HPDE6-E6E7 (cell line): Measurements from ENCODE around the gene KDM5B.
A peak's percentile ranks its signal among the peaks of the same experiment; 100 is the strongest.
"Not testable (repeated sequence)": the region's sequence is repeated elsewhere in the genome, so short reads cannot be mapped to it uniquely, and the experiment has no call there.

ENCODE experiments used
- DNase-seq: peaks from one replicate; pipeline ENCODE4 v3.0.0; 2011; ENCODE audit warnings: missing footprints; ENCODE audit errors: extremely low spot score

Gene KDM5B

DNA sequence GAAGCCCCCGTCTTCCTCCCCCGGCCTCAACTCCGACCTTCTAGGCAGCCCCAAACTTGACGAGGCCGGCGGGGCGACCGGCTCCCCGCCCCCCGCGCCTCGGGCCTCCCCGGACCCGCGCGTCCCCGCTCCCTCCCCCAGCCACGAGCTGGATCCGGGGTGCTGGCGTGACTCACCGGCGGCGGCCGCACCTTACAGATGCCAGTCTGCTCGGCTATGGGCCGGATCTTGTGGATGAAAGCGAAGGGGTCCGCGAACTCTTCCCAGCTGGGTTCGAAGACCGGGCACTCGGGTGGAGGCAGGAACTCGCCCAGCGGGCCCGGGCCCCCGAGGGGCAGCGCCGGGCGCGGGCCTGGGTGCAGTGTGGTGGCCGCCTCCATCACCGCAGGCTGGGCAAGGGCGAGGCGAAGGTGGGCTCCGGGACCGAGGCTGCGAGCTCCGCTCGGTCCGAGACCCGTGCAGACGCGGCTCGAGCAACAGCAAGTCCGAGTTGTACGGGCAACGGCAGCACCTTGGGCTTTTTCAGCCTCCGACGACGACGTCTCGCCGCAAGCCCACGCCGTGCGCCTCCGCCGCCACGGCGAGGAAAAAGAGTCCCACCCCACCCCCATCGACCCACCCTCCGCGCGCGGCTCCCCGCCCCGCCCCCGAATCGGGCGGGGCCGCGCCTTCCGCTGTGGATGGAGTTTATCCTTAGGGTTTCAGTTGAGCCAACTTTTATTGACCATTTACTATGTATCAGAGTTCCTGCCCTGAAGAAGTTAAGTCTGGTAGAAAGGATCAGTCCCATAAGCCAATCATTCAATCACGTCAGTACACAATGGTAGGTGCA lies at the start of gene KDM5B:
Gene KDM5B (minus strand): TSS at position 496 of the 832 bp plus-strand sequence. CDS start 116 bp downstream, at position 380.
- peak; percentile 75 for DNase-seq

DNA sequence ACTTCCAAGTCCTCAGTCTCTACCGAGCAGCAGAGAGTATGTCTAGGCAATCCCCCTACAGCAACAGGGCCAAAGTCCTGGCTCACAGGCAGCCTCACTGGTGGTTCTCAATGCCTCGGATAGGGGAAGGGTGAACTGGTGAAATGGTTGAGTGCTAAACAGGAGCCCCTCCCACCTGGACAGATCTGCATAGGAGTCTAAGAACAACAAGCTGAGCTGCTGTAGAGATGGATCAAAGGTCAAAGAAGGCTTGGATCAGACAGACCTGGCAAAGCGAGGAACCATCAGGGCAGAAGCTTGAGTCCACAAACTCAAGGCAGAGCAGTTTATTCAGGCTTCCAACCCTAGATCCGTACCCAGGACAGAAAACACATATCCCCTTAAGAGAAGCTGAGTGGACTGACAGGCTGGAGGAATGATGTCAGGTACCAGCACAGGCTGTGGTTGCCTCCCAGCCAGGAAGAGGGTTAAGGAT lies 49.0 kb upstream of the KDM5B start:
- DNase-seq: no peak

DNA sequence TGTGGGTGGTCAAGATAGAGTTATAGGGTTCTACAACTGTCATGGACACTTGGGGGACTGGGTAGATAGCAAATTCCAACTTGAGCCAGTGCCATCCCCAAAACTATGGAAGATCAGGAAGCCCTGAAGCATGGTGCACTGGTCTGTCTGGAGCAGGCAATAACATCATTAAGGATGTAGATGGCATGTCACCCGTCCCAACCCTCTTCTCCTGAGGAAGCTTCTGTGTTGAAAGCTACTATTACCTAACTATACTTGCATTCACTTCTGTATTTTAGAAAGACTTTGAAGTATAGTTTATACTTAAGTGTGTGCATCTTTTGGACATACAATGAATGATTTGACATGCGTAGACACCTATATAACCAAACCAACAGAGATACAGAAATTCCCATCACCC lies 47.8 kb upstream of the KDM5B start:
- no peak for DNase-seq

DNA sequence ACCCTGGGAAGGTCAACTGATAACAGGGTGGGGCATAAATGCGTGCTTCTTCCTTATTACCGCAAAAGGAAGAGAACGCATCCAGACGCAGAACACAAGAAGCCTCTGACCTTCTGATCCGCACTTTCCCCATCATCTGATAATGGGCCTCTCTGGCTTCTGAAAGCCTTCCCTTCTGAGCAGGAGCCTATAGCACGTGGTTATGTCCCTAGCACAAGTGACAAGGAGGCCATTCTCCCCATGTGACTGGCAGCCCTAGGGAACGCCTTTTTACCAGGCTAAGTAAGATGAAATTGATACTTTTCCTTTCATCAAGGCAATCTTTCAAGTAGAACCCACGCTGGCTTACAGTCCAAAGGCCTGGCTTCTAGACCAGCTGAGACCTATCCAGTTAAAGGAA lies 46.6 kb upstream of the KDM5B start:
- DNase-seq: no peak

DNA sequence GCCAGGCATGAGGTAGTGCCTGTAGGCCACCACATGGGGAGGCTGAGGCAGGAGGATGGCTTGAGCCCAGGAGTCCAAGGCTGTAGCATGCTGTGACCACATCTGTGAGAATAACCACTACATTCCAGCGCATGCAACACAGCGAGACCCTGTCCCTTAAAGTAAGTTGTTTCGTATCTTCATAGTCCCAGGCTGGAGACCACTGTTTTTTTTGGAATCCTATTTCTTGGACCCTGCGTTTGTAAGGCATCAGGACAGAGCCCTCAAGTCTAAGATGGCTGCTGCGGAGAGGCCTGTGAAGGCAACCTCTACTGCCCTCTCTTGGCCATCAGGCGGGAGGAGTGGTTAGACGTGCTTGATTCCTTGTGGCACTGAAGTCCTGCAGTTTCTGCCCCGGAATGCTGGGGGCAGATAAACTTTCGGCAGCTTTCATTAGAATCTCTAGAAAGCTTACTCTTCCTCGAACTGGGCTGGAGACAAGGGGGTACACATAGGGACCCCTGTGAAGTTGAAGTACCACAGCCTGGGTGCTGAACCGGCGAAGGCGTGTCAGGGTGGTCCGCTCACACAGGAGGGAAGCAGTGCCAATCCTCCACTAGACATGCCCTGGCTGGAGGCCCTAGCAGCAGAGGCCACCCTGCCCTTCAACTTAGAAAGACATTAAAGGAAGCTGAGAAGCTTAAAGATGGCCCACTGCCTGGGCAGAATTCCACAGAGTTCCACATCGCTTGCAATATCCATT lies 44.1 kb upstream of the KDM5B start:
- DNase-seq: peak; percentile 70

DNA sequence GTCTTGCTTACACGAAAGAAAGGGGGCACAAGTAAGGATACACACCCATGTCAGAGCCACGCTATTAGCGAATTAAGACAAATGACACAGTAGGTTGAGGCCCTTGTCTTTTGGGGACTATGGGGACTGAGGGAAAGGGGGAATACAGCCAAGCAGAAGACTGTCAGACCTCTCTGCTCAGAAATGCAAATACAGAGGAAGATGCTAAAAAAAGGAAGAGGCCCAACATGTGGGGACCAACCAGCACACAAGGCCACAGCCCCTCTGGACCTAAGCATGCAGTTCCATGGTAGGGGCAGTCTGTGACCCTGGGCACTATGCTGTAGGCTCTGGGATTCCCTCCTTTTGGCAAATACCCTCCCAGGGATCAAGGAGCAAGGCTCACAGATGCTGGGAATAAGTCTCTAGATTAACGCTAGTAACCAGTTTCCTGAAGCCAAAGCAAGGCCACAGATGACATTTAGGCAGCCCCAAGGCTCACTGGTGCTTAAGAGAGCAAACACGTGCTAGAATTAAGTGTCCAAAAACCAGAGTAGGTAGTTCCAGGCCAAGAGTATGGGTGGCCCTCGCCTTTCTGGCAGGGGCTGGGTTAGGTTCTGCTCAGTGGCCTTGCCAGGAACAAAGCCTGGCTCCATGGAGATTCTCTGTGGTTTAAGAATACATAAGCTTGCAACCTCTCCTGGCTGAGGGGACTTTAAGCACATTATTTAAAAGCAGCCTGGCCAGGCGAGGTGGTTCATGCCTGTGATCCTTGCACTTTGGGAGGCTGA lies 42.6 kb upstream of the KDM5B start:
- no peak for DNase-seq

DNA sequence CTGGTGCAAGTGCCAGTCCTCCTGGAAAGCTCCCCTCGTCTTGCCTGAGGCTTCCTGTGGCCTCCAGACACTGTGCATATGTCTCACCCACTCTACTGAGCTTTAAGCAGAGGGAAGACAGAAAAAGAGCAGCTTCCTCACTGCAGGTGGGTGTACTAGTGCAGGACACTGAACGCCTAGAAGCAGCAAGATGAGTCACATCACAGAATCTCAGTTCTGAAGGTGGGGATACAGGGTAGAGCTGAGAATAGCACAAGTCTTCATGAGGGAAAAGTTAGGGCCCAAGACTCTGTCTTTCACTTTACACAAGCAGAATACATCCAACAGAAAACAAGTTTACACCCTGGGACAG lies 39.9 kb upstream of the KDM5B start:
- no peak for DNase-seq

DNA sequence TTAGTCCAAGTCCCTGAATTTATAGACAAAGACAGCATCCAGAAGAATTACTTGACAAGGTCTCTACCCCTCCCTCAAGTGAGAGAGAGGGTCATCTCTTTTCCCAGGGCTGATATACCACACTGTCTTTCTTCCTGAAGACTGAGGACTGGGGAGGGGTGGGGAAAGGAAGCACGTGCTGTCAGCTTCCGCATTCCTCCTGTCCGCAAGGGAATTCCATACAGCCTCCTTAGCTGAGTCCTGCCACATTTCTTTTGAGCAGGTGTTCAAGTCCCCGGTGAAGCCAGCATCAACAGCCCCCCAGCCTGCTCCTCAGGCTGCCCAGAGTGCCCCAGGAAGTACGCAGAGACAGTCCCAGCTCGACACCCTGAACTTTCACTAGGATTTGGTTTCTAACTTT lies 36.7 kb upstream of the KDM5B start:
- no peak for DNase-seq

DNA sequence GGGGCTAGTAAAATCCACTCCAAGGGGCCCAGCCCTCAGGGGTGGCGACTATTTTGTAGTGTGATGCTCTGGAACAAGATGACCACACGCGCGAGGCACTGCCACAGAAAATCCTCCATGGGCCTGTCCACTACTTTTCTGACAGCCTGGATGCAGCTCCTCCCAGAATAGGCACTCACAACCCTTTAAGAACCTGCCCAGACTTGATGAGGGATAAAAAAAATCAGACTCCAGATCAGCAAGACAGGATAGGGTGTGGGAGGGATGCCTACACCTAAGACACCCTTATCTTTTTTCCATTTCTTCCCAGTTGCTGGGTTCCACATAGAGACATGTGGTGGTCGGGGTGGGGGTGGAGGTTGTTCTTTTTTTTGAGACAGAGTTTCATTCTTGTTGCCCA lies 36.0 kb upstream of the KDM5B start:
- DNase-seq: peak; percentile 76

DNA sequence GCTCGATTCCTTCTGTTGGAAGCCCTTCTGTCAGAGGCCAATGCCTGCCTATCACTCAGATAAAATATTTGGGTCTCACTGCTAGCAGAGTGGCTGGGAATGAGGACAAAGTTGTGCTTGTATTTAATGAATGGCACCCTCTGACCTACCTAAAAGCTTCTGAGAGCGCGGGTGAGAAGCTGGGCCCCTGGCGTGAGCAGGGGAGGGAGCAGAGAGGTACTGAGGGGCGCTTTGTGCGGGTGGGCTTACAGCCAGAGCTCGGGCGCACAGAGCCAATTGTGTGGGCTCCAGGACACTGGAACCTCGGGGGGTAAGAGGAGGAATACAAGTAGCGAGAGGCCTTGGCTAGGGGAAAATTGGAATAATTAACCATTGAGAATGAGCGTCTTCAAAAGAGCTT lies 34.9 kb upstream of the KDM5B start:
- no peak for DNase-seq

DNA sequence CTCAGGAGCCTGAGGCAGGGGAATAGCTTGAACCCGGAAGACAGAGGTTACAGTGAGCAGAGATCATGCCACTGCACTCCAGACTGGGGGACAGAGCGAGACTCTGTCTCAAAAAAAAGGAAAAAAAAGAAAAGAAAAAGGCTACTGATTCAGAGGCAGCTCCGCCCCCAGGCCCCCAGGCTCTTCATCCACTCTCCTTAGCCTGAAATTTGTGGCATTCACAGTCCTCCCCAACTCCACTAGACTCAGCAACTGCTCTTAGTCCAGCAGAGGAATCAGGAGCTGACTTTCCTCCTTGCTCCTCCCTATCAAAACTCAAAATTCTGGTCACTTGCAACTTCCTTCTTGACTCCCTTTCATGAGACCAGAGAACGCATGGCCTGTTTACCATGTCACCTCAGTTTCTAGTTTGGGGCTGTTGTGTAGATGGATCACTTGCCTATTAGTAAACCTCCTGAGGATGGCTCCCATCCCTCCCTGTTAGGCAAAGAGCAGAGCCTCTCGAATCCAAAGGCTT lies 29.6 kb upstream of the KDM5B start:
- DNase-seq: no peak

DNA sequence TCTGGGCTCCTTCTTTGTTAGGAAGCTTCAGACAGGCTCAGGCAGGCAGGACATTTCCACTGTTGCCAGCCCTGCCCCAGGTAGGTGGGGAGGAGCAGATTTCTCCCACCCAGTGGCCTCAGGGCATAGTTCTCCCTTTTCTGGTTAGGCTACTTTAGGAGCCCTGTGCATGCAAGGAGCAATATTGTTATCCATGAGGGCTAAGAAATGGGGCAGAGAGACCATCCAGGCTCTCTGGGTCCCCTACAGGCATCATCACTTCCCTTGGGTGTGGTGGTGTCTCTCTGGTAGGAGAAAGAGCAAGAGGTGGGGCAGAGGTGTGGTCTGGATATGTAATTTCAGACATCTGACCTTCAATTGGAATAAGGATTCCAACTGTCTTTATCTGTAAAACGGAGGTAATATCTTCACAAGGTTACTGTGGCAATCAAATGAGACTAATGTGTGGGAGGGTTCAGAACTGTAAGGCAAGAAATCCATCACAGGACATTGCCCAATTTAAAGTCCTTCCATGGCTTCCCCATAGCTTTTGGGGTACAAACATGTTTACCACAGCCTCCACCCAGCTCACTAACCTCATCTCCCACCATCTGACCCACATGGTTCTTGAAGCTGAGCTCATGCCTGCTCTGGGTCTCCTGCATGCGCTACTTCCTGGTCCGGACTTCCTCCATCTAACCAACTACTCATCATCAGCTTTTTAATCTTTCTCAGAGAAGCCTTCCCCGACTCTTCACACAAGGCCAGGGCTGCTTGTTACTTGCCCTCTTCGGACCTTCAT lies 28.6 kb upstream of the KDM5B start:
- peak; percentile 85 for DNase-seq

DNA sequence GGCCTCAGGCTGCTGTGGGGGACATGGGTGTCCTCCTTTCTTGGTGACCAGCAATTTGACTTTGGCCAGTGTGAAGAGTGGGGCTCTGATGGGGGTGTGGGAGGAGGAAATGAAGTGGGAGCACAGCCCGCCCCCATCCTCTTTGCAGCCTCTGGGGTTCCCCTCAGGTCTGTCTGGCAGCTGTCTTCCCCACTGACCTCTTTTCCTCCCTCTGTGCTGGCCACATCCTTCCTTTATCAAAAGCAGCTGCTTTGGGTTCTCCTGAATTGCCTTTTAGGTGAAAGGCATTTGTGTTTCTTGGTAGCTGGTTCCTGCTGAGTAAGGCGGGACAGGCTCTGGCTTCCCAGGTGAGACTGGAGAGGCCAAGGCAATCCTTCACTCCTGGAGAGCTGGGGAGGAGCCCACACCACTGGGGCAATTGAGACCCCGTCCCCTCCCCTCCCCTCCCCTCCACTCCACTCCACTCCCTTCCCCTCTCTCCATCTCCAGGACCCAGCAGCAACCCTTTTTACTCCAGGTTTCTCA lies 27.4 kb upstream of the KDM5B start:
- no peak for DNase-seq

DNA sequence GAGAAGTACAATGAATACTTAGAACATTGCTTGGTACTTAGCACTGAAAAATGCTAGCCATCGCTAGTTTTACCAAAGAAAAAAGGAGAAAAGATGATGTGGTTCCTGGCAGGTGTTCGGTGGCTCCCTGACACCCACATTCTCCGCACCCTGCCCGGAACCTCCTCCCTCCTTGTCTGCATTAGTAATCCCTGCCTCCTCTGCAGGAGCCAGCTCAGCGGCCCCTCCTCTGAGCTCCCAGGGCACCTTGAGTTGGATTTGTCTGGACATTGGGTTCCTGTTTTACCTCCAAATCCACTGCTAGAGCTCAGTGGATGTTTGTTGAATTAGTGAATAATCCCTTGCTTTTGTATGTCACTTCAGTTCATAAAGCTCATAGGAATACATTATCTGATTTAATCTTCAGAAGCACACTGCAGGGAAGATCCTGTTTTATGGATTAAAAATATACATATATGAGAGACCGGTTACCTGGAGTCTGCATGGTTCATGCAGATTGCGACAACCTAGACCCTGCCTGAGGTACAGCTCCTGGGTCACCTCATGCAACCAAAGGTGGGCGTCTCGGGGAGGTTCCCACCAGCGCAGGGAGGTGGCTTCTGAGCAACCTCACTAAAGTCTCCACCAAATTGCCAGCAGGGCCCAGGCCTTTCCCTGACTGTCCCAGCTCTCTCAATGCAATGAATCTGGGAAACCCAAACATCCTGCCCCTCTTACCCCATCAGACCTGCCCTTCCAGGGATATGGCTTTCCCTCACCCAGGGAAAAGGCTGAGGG lies 26.7 kb upstream of the KDM5B start:
- DNase-seq: no peak

DNA sequence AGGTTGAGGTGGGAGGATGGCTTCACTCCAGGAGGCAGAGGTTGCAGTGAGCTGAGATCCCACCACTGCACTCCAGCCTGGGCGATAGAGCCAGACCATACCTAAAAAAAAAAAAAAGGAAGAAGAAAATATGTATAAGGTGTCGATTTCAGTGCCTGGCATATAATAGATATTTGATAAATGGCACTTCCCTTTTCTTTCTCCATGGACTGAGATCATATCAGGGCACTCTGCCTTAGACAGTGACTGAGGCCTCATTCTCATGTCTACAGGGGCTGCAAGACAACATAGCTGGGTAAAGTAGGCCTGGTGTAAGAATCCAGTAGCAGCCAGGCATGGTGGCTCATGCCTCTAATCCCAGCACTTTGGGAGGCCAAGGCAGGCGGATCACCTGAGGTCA lies 23.7 kb upstream of the KDM5B start:
- DNase-seq: no peak

DNA sequence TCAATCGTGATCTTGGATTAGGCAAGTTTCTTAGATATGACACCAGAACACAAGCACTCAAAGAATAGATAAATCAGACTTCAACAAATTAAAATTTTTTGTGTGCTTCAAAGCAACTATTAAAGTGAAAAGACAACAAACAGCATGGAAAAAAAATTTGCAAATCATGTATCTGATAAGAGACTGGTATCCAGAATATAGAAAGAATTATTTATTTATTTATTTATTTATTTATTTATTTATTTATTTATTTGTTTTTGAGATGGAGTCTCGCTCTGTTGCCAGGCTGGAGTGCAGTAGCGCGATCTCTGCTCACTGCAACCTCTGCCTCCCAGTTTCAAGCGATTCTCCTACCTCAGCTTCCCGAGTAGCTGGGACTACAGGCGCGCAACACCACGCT lies 21.0 kb upstream of the KDM5B start:
- not testable (repeated sequence) for DNase-seq

DNA sequence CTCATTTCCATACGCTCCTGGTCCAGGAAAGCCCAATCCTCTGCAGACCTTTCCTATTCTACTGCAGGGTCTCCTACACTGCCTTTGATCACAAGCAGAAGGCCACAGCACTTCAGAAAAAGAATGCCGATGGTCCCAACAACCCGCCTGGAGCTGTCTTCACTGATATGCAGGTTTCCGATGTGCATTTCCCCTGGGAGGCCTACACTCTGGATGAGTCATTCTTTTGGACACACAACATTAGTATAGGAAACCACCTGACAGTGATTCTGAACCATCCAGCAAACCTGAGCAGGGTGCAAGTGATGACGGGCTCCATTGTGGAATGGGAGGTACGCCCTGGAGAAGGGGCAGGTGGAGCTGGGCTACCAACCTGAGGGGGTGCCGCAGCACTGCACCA lies 17.5 kb upstream of the KDM5B start:
- DNase-seq: no peak

DNA sequence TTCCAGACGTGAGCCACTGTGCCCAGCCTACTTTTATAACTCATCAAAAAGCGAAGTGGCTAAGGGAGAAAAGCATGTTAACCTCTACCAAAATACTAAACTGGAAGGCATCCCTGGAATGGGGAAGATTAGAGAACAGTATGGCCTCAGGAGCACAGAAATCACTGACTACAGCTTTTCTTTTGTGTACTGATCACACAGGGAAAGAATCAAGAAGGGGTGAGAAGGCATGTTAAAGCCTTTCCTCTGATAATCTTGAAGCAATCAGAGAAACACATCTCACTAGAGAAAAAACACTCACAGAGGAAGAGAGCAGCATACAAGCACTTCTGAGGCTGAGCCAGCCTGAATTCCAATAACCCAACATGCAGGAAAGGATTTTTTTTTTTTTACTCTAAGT lies 13.2 kb upstream of the KDM5B start:
- no peak for DNase-seq

DNA sequence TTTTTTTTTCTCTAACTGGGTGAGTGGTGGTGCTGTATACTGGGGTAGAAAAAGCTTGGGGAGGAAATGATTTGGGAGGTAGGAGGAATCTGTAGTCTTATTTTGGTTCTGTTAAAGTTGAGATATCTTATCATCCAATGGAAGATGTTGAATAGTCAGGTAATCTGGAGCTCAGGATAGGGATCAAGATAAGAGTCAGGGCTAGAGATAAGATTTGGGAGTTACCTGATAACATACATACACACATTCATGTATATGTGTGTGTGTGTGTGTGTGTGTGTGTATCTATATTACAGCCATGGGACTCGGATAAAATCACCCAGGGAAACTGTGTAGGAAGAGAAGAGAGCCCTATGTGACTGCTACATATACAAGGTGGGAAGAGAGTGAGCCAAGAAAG lies 10.6 kb upstream of the KDM5B start:
- no peak for DNase-seq

DNA sequence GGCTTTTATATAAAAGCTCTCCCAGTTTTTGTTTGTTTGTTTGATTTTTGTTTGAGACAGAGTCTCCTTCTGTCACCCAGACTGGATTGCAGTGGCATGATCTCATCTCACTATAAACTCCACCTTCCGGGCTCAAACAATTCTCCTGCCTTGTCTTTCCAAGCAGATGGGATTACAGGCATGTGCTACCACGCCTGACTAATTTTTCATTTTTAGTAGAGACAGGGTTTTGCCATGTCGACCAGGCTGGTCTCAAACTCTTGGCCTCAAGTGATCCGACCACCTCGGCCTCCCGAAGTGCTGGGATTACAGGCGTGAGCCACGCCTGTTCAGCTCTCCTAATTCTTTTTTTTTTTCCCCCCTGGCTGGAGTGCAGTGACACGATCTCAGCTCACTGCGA lies 6.9 kb upstream of the KDM5B start:
- DNase-seq: no peak
